ENCODE results near the gene EMP2. TPM values are rescaled to one million over a fixed set of nuclear protein-coding genes. Genes with fewer than 3 reads are reported as not detected.

Gene EMP2
- total and polyA plus RNA-seq, 2 of the 4 experiments (the other 2 are of a cell fraction), result 13.8 to 18.3 TPM

DNA sequence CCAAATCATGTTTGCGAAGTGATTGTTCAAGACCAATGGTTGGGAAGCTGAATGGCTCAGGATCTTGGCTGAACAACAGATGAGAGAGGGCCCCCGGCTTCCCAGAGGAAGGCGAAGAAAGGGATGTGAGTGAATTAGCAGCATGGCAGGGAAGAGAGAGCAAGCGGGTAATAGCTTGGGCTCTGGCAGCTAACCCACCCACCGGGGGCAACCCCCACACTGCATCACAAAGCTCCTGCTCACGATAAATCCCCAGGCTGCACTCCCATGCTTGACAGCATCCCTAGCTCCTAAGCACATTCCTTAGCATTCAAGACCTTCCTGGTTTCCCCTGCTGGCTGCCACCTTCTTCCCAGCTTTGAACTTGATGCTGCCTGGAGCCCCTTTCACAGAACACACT is 26.2 kb upstream of the EMP2 start:
- dilution Hi-C loops (cut with HindIII; ENCODE audit: low sequenced_read_pairs, unreplicated experiment) (no loop called here), in situ Hi-C loops (cut with MboI; ENCODE audit: low sequenced_read_pairs) (no loop called here), intact Hi-C loops (cut with micrococcal nuclease) (no loop called here)
- 100% methylated on average over 1 of the region's 6 CpGs; no CpG with 5 or more reads in 1 of the 2 experiments for WGBS, 2 experiments (ENCODE audit: extremely low coverage in 2 of 2, insufficient read length in 1 of 2)
- no peaks in the 10 kb centered on the region for H3K36me3 ChIP-seq (ENCODE audit: control insufficient read depth, insufficient read depth, low read length)
- no peak overlapping the region for H3K14ac ChIP-seq (replicated peaks; ENCODE audit: low read depth, low read length)
- peaks cover 2% of the 10 kb centered on the region for H3K9me3 ChIP-seq (ENCODE audit: control insufficient read depth, insufficient read depth, low read length)
- H3K27ac ChIP-seq (ENCODE audit: insufficient read depth, low read length), result no peak overlapping the region
- CTCF ChIA-PET, result no interaction called here
- no peak overlapping the region for H3K56ac ChIP-seq (ENCODE audit: extremely low read depth, insufficient read depth, low read length)
- H3K27me3 ChIP-seq (ENCODE audit: control insufficient read depth, insufficient read depth, low read length), result peaks cover 3% of the 10 kb centered on the region; the same call in 1 of the 2 replicates
- no peaks in the 10 kb centered on the region for H3K79me1 ChIP-seq (ENCODE audit: low read depth in 1 of 2, low read length in 2 of 2)
- no peak overlapping the region for H4K5ac ChIP-seq (ENCODE audit: low read depth, low read length)
- no peak overlapping the region for H2BK5ac ChIP-seq (ENCODE audit: low read depth, low read length, poor library complexity, severe bottlenecking)
- H3K4ac ChIP-seq (ENCODE audit: low read depth, low read length), result no peak overlapping the region
- H2AK9ac ChIP-seq (replicated peaks; ENCODE audit: low read depth, low read length, poor library complexity), result no peak overlapping the region
- no peak overlapping the region for H2AFZ ChIP-seq (replicated peaks; ENCODE audit: low read length, poor library complexity)
- POLR2A ChIA-PET (ENCODE audit: unreplicated experiment), result no interaction called here
- TF ChIP-seq RCOR1 (IDR thresholded peaks at IDR 0.05; ENCODE audit: insufficient replicate concordance, low read length) (no peak), CEBPB (IDR thresholded peaks at IDR 0.05; ENCODE audit: low read depth, low read length) (no peak), NFE2L2 (IDR thresholded peaks at IDR 0.05; ENCODE audit: low read depth, low read length) (no peak), MXI1 (IDR thresholded peaks at IDR 0.05; ENCODE audit: borderline replicate concordance, low read depth, low read length) (no peak), POLR2A (IDR thresholded peaks at IDR 0.05; ENCODE audit: low read depth, low read length) (no peak), CHD1 (IDR thresholded peaks at IDR 0.05; ENCODE audit: low read depth, low read length) (no peak), MAZ (IDR thresholded peaks at IDR 0.05; ENCODE audit: borderline replicate concordance, low read depth, low read length) (no peak), RFX5 (IDR thresholded peaks at IDR 0.05; ENCODE audit: low read depth, low read length) (no peak)
- no peak overlapping the region for H3K9ac ChIP-seq (ENCODE audit: low read depth, low read length)
- no peaks in the 10 kb centered on the region for H3K9me1 ChIP-seq (ENCODE audit: insufficient read depth, low read length)
- no peak overlapping the region for H4K91ac ChIP-seq (ENCODE audit: insufficient read depth, low read depth, low read length)
- DNase-seq (no peak), ATAC-seq (ENCODE audit: low read depth) (no peak)
- no peak overlapping the region; the same call in 2 of the 3 replicates for H2BK15ac ChIP-seq (ENCODE audit: low read depth, low read length)
- no peak overlapping the region for H3K23ac ChIP-seq (ENCODE audit: low read depth, low read length)
- no peaks in the 10 kb centered on the region for H4K20me1 ChIP-seq (ENCODE audit: insufficient read depth, low read length)
- no peak overlapping the region for H3K18ac ChIP-seq (ENCODE audit: low read depth, low read length)
- H2BK20ac ChIP-seq (ENCODE audit: low read depth, low read length), result no peak overlapping the region
- no peak overlapping the region for H2BK120ac ChIP-seq (ENCODE audit: low read depth, low read length)
- peaks cover 7% of the 10 kb centered on the region for H3K4me1 ChIP-seq (ENCODE audit: control insufficient read depth, insufficient read depth, low read length)
- H2AK5ac ChIP-seq (ENCODE audit: low read depth, low read length), result no peak overlapping the region
- no peak overlapping the region for H3K4me2 ChIP-seq (ENCODE audit: low read depth, low read length)
- H4K8ac ChIP-seq (ENCODE audit: low read depth in 2 of 2, low read length in 2 of 2), result no peak overlapping the region
- BruUV-seq (replicated peaks), result no TSS peak
- H3K4me3 ChIP-seq (ENCODE audit: insufficient read depth, low read depth, low read length), result no peak overlapping the region
